Testis (tissue), 2 donors: ENCODE data around the gene TMEM129.

Experiments used
- POLR2A ChIP-seq: fragments of 450-650 bp; IDR thresholded peaks from one replicate; pipeline ENCODE4 v1.6.1; 2017; ENCODE audit warnings: antibody characterized with exemption, mild to moderate bottlenecking, moderate library complexity
- TF ChIP-seq, protein P1 (sequence below), 3 experiments: fragments of 450-650 bp in 2 of 3; fragments of 200-600 bp in 1 of 3; sonication (generic) in 1 of 3; IDR thresholded peaks; one replicate each; pipeline ENCODE4 v1.5.1; 2016 to 2019; ENCODE audit warnings: antibody characterized with exemption in 3 of 3, mild to moderate bottlenecking in 2 of 3, moderate library complexity in 1 of 3

DNA sequence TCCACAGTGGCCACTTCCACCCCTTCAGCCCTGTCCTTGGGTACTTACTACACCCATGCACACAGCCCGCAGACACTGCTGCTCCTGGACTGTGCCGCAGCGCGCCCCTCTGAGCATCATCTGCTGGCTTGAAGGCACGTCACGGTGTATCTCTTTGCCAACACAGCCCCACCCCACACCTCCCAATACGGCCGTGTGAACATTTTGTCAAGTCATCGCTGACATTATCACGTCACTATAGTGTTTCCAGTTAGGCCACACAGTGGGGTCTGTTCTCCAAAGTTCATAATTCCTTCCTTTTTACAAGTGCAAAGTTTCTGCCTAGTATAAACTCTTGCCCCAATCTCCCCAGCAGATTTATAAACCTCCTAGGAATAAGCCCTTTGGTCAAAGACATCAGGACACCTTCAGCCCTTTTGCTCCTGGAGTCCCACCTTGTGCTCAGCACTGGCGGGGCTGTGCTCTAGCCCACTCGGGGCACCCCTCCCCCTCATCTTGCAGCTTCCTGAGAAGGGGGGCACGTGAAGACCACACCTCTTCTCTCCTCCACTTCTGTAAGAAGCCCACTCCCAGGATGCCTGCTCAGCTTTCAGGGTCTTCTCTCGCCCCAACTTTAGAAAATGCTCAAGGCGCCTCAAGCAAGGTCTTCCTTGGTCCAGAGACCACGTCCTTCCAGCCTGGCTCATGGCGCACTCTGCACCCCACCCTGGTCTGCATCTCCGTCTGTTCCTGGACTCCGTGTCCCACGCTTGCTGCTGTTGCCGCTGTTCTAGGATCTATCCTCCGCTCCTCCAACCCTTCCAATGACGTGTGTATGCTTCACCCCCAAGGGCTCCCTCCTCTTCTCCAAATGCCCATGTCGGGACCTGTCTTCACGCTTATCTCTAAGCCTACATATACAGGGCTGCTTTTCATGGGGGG, 44.3 kb downstream of the TMEM129 start:
- TF ChIP-seq POLR2A = no peak
- TF ChIP-seq, protein P1, sequence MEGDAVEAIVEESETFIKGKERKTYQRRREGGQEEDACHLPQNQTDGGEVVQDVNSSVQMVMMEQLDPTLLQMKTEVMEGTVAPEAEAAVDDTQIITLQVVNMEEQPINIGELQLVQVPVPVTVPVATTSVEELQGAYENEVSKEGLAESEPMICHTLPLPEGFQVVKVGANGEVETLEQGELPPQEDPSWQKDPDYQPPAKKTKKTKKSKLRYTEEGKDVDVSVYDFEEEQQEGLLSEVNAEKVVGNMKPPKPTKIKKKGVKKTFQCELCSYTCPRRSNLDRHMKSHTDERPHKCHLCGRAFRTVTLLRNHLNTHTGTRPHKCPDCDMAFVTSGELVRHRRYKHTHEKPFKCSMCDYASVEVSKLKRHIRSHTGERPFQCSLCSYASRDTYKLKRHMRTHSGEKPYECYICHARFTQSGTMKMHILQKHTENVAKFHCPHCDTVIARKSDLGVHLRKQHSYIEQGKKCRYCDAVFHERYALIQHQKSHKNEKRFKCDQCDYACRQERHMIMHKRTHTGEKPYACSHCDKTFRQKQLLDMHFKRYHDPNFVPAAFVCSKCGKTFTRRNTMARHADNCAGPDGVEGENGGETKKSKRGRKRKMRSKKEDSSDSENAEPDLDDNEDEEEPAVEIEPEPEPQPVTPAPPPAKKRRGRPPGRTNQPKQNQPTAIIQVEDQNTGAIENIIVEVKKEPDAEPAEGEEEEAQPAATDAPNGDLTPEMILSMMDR (IDR thresholded peaks at IDR 0.05) = no peak
